GM23338 (cell line): ENCODE data around the gene GOSR1.
"Not testable (repeated sequence)": the region's sequence is repeated elsewhere in the genome, so short reads cannot be mapped to it uniquely, and the experiment has no call there.

Experiments used
- CREB1 ChIP-seq: fragments of 250-450 bp; sonication (Bioruptor Pico); IDR thresholded peaks from 2 replicates; pipeline ENCODE4 v1.5.0; 2020; ENCODE audit warnings: low read depth, mild to moderate bottlenecking, moderate library complexity
- CTCF ChIP-seq, 2 experiments: fragments of 200-600 bp in 1 of 2; sonication (generic) in 1 of 2; conservative IDR thresholded peaks; 2 replicates each; pipeline versions ENCODE4 v1.5.1 to v1.6.1; 2016 to 2017; ENCODE audit warnings: antibody characterized with exemption in 2 of 2, low read depth in 2 of 2, mild to moderate bottlenecking in 2 of 2, moderate library complexity in 1 of 2
- ETS1 ChIP-seq: IDR thresholded peaks from 2 replicates; pipeline ENCODE4 v1.6.1; 2016; ENCODE audit warnings: antibody characterized with exemption
- EZH2 ChIP-seq: fragments of 200-600 bp; sonication (generic); IDR thresholded peaks from one replicate; pipeline ENCODE4 v1.8.0; 2017; ENCODE audit warnings: antibody characterized with exemption, mild to moderate bottlenecking, low read depth; ENCODE audit not compliant: unreplicated experiment
- EZH2phosphoT487 ChIP-seq: fragments of 200-600 bp; sonication (generic); IDR thresholded peaks from one replicate; pipeline ENCODE4 v1.8.1; 2018; ENCODE audit warnings: antibody characterized with exemption; ENCODE audit not compliant: unreplicated experiment
- JUNB ChIP-seq: IDR thresholded peaks from one replicate; pipeline ENCODE4 v1.6.1; 2016; ENCODE audit warnings: antibody characterized with exemption; ENCODE audit not compliant: unreplicated experiment
- NANOG ChIP-seq: IDR thresholded peaks from 2 replicates; pipeline ENCODE4 v1.6.1; 2016; ENCODE audit warnings: antibody characterized with exemption, borderline replicate concordance
- POLR2AphosphoS5 ChIP-seq: IDR thresholded peaks from 2 replicates; pipeline ENCODE4 v1.6.1; 2016; ENCODE audit warnings: antibody characterized with exemption, low read depth
- REST ChIP-seq: IDR thresholded peaks from one replicate; pipeline ENCODE4 v1.6.1; 2018; ENCODE audit warnings: antibody characterized with exemption; ENCODE audit not compliant: unreplicated experiment
- STAT1 ChIP-seq: IDR thresholded peaks from one replicate; pipeline ENCODE4 v1.6.1; 2016; ENCODE audit warnings: antibody characterized with exemption; ENCODE audit not compliant: unreplicated experiment
- ZNF331 ChIP-seq: fragments of 250-450 bp; sonication (Bioruptor Pico); IDR thresholded peaks from 2 replicates; pipeline ENCODE4 v1.5.0; 2020; ENCODE audit warnings: low read depth, mild to moderate bottlenecking, moderate library complexity

- not testable (repeated sequence) for TF ChIP-seq CTCF (conservative IDR thresholded peaks at IDR 0.05; ENCODE audit: low read depth in 2 of 2); REST; POLR2AphosphoS5; EZH2phosphoT487; EZH2; NANOG; ZNF331 (CRISPR knock-in tag); ETS1; STAT1; CREB1 (CRISPR knock-in tag); JUNB
Observed at GRCh38 chr17:30574806-30575205, 97.6 kb downstream of the GOSR1 start.
